GM21526 (cell line): ENCODE measurements around the gene TSC22D1.

Experiments used
- ATAC-seq: cut with Tn5 transposase; IDR thresholded peaks from one replicate; pipeline ENCODE4 v1.9.1; 2021; ENCODE audit warnings: moderate library complexity; ENCODE audit not compliant: unreplicated experiment, low FRiP score

The TSC22D1 gene

DNA sequence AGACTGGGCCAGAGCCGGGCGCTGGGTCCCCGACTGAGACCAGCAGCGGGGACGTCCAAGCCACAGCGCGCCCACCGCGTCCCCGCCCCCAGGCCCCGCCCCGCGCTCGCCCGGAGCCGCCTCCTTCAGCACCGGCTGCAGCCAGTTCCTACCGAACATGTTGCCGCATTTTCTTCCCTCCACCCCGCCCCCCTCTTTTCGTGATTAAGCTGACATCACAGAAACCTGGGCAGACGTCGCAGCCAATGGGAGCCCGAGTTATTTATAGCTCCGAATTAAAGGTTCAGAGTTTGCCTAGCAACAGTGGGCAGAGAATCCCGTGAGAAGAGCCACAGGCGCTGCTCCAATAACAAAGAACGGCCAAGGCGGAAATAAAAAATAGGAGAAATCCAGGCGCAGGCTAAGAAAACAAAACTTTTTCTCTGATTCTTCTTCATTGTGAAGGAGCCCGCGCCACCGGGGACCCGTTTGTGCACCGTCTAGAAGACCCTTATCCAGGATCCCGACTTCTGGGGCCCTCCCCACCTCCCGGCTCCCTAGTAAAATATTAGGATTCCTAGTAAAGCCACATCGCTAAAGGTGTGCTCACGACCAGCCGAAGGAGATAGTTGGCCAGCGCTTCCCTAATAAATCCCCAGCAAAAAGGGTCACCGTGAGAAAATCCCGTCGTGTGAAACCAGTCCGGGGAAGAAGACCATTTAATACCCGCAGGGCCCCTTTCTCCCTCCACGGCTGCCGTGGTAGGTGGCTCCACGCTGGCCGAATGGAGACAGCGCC, 140.8 kb downstream of the TSC22D1 start:
- ATAC-seq = no peak

DNA sequence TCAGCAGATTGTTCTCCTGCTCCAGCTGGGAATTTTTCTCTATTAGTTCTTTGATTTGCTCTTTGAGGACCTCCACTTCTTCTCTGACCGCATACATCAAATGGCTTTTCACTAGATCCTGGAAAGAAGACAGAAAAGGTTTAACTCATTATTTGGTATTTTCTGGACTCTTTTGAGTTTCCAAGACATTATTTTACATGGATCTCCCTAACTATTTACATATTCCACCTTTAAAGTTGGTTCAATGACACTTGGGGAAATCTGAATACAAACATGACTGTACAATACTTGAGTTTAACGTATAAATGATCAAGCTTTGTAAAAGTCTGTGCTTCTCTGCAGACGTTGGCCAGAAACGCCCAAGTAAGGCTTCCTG, 141.4 kb downstream of the TSC22D1 start:
- ATAC-seq = no peak

- no peak for ATAC-seq
Observed at GRCh38 chr13:44433863-44434765, 142.0 kb downstream of the TSC22D1 start.

DNA sequence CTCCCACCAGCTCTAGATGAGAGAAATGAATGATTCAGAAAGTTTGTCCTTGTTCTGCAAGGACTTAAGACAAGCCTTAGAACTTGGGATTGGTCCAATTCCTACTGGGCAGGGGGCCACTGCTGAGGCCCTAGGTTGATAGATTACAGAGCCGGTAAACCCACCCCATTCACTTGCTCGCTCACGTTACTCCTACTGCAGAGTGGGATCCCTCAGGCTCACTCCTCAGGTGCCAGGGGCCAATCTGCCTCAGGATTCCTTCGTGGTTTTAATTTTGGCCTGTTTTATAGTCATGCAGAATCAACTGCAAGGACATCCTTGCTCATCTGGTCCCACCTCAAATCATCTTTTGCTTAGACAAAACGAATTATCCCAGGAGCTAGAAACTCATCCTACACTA, 143.5 kb downstream of the TSC22D1 start:
- no peak for ATAC-seq

- no peak for ATAC-seq
Observed at GRCh38 chr13:44431150-44431549, 145.0 kb downstream of the TSC22D1 start.

DNA sequence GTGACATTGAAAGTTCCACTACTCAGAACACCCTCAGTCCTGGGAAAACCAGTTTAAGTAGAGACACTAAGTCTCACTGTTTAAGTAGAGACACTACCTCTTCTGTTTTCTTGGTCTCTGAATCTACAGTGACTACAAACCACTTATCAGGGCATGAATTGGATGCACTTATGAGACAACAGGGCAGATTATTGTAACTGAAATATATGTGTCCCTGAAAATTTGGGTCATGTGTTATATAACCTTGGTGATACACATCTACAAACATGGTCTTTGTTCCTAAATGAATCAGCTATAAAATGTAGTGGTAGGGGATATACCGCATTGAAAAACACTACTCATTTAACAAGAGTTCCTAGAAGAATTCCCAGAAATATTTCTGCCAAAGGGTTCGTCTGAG, 146.8 kb downstream of the TSC22D1 start:
- no peak for ATAC-seq

GRCh38 chr13:44426461-44426860, 149.7 kb downstream of the TSC22D1 start:
- ATAC-seq = no peak

DNA sequence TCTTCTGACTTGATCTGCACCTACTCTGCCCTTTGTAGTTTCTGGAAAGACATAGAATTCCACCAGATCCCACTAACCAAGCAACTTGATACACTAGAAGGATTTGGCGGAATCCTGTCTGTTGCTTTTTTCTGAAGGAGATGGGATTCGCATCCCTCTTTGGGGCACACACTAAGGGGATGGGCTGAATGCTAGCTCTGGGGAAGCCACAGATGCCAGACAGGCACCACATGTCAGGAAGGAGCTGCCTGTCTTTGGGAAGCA, 150.4 kb downstream of the TSC22D1 start:
- ATAC-seq = no peak

DNA sequence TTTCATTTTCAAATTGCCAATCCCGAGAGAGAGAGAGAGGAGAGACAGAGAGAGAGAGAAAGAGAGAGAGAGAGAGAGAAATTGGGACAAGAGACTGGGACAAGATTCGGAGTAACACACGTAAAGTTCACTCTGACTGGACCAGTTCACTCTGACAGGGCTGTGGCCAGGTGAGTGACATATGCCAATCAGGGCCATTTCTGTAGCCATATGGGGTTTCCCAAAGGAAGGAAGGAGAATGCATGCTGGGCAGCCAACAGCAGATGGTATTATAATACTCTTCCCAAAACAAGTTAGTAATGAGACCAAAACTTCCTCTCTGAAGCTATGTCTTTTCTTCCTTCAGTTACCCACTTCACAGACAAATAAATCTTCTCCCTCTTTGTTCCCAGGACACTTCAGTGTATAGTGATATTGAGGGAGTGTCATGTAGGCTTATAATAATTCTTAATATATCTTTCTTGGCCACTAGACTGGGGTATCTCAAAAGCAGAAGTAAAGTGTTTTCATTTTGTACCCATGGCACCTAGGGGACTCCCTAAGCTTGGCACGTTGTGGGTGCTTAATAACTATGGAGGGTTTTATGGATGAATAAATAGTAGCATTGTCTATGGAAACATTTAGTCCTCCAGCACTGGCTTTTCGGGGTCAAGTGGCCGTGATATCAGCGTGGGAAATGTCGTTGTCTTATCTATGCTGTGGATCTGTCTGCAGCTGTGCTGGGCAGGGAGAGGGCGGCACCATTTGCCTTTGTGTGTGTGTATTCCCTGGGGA, 150.9 kb downstream of the TSC22D1 start:
- ATAC-seq = no peak

DNA sequence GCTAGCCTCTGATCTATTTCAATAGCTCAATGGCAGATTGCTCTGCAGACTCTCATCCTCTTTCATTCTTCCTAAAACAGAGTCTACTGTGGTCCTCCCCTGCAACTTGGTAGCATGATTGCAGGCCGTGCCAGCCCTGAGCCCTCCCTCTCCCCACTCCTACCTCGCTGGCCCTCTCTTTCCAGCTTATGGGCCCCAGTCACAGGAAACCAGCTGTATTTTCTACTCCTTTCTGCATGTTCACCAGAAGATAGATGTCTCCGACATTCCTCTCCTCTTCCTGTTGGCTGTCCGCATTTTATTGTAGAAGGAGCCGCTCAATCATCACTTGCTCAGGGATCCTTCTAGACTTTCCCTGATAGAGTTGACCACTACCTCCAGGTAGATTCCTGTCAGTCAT, 152.3 kb downstream of the TSC22D1 start:
- ATAC-seq = no peak

GRCh38 chr13:44422755-44423643, 153.1 kb downstream of the TSC22D1 start:
- no peak for ATAC-seq

- no peak for ATAC-seq
Observed at GRCh38 chr13:44421853-44422525, 154.1 kb downstream of the TSC22D1 start.

- no peak for ATAC-seq
Observed at GRCh38 chr13:44420376-44421220, 155.5 kb downstream of the TSC22D1 start.

- ATAC-seq = no peak
Observed at GRCh38 chr13:44417876-44418275, 158.3 kb downstream of the TSC22D1 start.

- no peak for ATAC-seq
Observed at GRCh38 chr13:44417446-44417845, 158.7 kb downstream of the TSC22D1 start.

DNA sequence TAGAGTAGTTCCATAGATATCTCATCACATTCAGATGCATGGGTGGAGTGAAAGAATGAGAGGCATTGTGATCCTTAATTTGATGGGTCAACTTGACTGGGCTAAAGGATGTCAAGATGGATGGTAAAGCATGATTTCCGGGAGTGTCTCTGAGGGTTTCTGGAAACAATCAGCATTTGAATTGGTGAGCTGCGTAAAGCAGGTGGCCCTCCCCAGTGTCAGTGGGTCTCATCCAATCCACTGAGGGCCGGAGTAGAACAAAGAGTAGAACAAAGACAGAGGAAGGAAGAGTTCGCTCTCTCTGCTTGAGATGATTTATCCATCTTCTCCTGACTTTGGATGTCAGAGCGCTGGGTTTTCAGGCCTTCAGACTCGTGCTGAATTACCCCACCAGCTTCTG, 159.4 kb downstream of the TSC22D1 start:
- ATAC-seq = no peak

- ATAC-seq = no peak
Observed at GRCh38 chr13:44416301-44416700, 159.8 kb downstream of the TSC22D1 start.

DNA sequence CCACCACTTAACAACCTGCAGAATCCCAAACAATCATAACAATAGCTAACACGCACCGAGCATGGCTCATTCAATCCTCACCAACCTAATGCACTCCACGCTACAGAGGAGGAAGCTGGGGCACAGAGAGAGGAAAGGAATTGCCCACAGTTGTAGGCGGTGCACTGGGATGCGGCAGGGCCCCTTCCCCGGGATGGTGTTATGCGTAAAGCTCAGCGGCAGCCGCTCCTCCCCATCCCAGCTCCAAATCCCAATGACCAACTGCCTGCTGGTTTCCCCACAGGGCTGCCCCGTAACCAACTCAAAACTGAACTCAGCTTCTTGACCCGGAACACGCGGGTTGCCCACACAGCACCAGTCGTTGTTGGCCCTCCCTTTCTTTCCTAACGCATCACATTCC, 160.3 kb downstream of the TSC22D1 start:
- no peak for ATAC-seq

DNA sequence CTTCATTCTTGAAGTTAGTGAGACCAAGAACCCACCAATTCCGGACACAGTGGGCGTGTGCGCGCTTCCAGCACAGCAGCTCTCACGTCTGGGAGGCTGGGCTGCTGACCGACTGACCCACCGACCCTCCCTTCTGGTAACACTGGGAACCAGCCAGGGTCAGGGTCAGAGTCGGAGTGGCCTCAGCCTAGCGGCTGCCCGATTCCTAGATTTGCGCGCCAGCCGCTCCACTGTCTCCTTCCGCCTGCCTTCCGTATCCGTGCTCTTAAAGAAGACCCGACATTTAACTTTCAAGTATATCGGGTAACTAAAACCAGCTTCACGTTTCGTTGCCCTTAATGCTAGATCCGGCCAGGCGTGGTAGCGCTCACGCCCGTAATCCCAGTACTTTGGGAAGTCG, 161.4 kb downstream of the TSC22D1 start:
- no peak for ATAC-seq
